ENCODE measurements around the gene APBA1.
"Not testable (repeated sequence)": the region's sequence is repeated elsewhere in the genome, so short reads cannot be mapped to it uniquely, and the experiment has no call there.

APBA1 gene

DNA sequence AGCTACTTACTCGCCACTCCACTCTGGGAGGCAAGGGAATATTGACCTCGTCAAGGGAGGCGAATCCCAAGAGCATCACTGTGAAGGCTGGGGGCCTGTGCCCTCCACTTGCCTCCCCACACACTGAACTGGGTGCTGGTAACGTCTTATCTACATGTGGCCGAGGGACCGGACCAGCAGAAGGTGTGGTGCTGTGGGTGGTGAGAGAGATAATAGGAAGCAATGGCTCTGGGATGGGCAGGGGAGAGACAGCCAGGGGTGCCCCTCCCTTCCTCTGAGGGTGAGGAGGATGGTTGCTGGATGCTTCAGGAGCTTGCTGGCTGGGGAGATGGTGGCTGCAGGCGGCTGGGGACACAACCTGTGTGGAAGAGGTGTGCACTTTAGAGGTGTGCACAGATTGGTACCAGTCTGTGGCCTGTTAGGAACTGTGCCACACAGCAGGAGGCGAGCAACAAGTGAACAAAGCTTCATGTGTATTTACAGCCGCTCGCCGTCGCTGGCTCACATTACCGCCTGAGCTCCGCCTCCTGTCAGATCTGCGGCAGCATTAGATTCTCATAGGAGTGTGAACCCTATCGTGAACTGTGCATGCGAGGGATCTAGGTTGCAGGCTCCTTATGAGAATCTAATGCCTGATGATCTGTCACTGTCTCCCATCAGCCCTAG lies 246.9 kb downstream of the APBA1 start:
- no peaks in the 10 kb centered on the region for H3K4me1 Mint-ChIP-seq
- no peak overlapping the region for H3K27ac Mint-ChIP-seq
- no peak overlapping the region for H3K4me3 Mint-ChIP-seq
- no peaks in the 10 kb centered on the region for H3K9me3 Mint-ChIP-seq
- no peak for DNase-seq
- no peaks in the 10 kb centered on the region for H3K36me3 Mint-ChIP-seq
- CTCF ChIA-PET: interaction anchor here (0.5 to 1.2 kb wide), 4 partner anchors 37 to 369 kb away, joined by 3 to 5 read pairs (median 3); no protein-coding TSS in a partner anchor
- peaks cover 10% of the 10 kb centered on the region for H3K27me3 Mint-ChIP-seq

DNA sequence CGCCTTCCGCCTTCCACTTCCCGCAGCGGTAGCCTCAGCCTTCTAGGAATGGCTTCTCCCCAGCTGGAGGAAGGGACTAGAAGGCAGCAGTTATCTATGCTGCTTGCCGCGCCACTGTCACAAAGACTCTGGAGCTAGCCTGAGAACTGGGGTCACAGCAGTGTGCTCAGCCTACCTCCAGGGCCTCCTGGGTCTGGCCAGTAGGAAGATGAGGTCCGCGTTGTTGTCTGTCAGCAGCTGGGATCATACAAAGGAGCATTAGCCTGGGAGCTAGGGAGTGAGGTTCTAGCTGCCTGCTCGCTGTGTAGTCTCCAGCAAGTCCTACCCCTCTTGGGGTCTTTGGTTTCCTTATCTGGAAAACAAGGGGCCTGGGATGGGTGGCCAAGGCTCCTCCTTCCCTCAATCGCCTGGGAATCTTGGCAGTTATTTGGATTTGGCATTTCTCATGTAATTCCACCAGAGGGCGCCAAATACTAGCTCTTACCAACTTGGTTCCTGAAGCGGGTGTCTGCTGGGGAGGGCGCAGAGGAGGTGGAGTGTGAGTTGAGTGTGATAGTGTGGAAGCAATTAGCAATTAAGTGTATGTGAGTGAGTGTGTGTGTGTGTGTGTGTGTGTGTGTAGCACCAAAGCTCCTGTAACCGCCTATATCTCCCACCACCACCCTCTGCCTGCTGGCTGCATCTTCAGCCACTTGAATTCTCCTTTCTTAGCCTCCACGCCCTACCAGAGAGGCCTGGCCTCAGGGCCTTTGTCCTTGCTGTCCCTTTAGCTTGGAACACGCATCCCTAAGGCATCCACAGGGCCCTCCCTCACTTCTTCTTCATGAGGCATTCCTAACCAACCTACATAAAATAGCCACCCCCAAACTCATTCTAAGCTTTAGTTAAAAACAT lies 250.0 kb downstream of the APBA1 start:
- peaks cover 15% of the 10 kb centered on the region for H3K27me3 Mint-ChIP-seq
- H3K27ac Mint-ChIP-seq: no peak overlapping the region
- CTCF ChIA-PET: interaction anchor here (0.8 to 5.0 kb wide), 25 partner anchors 12 to 689 kb away, joined by 3 to 67 read pairs (median 4); partner anchors contain the start of gene APBA1
- H3K4me3 Mint-ChIP-seq: no peak overlapping the region
- H3K9me3 Mint-ChIP-seq: no peaks in the 10 kb centered on the region
- H3K4me1 Mint-ChIP-seq: no peaks in the 10 kb centered on the region
- no peaks in the 10 kb centered on the region for H3K36me3 Mint-ChIP-seq
- peak; percentile 56 for DNase-seq

DNA sequence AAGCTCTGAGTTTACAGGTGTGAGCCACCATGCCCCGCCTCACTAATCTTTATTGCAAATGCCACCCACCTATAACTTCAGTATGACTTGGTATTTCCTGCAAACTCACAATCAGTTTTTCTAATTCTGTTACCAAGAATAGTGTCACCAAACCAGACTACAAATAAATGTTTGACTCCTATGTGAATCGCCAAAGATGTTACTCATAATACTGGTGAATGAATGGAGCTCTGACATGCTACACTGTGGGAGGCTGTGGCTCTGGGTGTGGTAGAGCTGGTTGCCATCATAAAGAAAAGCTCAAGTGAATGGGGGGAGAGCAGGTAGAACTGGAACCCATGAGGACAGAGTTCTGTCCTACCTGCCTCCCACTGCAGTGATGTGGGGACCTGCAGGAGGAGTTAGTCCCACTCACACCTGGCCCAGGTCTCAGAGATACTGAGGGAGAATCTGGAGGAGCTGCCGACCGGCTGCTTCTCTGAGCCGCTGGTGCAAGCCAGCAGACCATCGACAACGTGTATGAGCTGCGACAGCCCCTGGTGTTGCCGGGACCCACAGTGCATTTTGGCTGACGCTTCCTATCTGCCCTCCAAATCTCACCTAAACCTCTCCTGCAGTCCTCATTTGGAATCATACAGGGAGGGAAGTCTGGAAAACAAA lies 251.4 kb downstream of the APBA1 start:
- H3K4me3 Mint-ChIP-seq: no peak overlapping the region
- CTCF ChIA-PET: interaction anchor here (0.7 to 5.0 kb wide), 12 partner anchors 13 to 690 kb away, joined by 3 to 67 read pairs (median 6); partner anchors contain the start of gene APBA1
- DNase-seq: no peak
- H3K4me1 Mint-ChIP-seq: no peaks in the 10 kb centered on the region
- no peaks in the 10 kb centered on the region for H3K9me3 Mint-ChIP-seq
- peaks cover 15% of the 10 kb centered on the region for H3K27me3 Mint-ChIP-seq
- no peak overlapping the region for H3K27ac Mint-ChIP-seq
- H3K36me3 Mint-ChIP-seq: no peaks in the 10 kb centered on the region

DNA sequence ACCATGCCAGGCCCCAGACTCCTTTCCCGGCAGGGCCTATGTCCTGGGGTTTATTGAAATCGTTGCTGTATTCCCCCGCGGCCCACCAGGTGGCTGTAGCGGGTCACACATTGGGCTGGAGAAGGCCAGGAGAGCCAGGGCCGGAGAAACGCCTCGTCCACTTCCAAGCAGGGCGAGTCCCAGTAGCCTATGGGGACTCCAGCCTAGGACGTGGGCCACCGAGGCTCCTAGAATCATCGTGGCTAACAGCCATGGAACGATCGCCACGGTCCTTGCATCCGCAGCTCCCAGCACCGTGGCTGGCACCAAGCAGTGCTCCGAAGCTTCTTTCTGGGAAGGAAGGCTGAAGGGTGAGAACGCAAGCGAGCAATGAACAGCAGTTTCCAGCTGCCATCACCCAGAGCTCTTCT lies 259.4 kb downstream of the APBA1 start:
- no peak overlapping the region for H3K4me3 Mint-ChIP-seq
- no peak for DNase-seq
- H3K9me3 Mint-ChIP-seq: no peaks in the 10 kb centered on the region
- no peaks in the 10 kb centered on the region for H3K36me3 Mint-ChIP-seq
- CTCF ChIA-PET: no interaction called here
- H3K27ac Mint-ChIP-seq: no peak overlapping the region
- H3K27me3 Mint-ChIP-seq: peaks cover 19% of the 10 kb centered on the region
- no peaks in the 10 kb centered on the region for H3K4me1 Mint-ChIP-seq

DNA sequence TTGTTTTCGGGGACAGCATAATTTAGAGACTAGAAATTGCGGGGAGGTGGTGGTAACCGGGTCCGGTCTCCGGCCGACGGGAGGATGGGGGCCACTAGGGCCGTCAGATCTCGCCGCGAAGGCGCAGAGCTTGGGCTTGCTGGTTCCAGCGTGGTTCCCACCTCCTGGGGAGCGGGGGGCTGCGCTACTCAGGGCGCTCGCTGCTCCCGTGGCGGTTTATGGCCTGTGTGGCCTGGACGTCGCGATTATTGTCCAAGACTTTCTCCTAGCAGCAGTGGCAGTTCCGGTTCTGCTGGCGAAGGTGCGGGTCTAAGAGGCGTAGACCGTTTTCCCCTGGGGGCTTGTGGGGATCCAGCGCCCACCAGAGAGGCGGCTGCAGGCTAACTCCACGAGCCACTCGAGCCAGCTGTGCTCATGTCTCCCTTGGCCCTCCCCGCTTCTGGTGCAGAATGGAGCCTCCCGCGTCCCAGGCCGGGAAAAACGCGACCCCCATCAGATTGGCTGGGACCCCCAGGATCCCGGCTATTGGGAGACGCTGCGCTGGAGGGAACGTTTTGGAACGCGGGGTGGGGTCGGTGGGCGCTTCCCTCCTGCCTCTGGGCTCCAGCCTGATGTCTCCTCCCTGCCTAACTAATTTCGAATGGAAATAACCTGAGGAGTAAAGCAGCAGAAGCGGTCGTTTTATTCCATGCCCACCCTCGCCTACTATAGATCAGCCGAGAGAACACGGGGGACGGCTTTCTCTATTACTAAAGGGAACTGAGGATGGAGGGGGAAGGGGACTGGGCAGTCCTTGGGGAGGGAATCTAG lies 260.0 kb downstream of the APBA1 start:
- H3K27ac Mint-ChIP-seq: no peak overlapping the region

DNA sequence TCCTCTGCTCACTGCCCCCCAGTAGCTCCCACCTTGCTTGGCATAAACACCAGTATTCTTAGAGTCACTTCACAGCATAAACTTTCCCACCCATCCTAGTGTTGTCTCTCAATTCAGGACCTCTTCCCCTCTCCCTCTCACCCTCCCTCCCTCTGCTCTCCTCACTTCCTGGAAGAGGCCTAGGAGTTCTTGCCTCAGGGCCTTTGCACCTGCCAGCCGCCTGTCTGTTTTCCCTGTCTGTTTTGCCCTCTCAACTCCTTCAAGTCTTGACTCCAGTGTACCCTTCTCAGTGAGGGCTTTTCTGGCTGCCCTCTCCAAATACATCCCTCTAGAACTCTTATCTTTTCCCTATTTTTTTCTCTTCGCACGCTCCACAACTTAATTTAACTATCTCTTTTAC lies 260.9 kb downstream of the APBA1 start:
- Mint-ChIP-seq H3K36me3 (no peaks in the 10 kb centered on the region), H3K27ac (no peak overlapping the region), H3K27me3 (peaks cover 19% of the 10 kb centered on the region), H3K4me1 (no peaks in the 10 kb centered on the region), H3K9me3 (no peaks in the 10 kb centered on the region), H3K4me3 (no peak overlapping the region)
- no peak for DNase-seq
- CTCF ChIA-PET: no interaction called here

More for the DNA sequence above, 260.0 kb downstream of the APBA1 start:
- peaks cover 19% of the 10 kb centered on the region for H3K27me3 Mint-ChIP-seq
- no peaks in the 10 kb centered on the region for H3K9me3 Mint-ChIP-seq
- H3K36me3 Mint-ChIP-seq: no peaks in the 10 kb centered on the region
- H3K4me3 Mint-ChIP-seq: no peak overlapping the region
- no peak for DNase-seq
- CTCF ChIA-PET: no interaction called here
- no peaks in the 10 kb centered on the region for H3K4me1 Mint-ChIP-seq

DNA sequence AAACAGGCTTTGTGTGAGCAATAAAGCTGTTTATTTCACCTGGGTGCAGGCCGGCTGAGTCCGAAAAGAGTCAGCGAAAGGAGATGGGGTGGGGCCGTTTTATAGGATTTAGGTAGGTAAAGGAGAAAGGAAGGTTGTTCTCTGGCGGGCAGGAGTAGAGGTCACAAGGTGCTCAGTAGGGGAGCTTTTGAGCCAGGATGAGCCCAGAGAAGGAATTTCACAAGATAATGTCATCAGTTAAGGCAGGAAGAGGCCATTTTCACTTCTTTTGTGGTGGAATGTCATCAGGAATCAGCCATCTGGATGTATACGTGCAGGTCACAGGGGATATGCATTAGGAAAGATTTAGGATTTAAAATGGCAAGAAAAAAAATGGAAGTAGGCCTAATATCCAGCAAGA lies 262.2 kb downstream of the APBA1 start:
- CTCF ChIA-PET, H3K4me3 Mint-ChIP-seq, H3K9me3 Mint-ChIP-seq, H3K27ac Mint-ChIP-seq, H3K4me1 Mint-ChIP-seq, H3K36me3 Mint-ChIP-seq, DNase-seq: not testable (repeated sequence)
- H3K27me3 Mint-ChIP-seq: peaks cover 19% of the 10 kb centered on the region

DNA sequence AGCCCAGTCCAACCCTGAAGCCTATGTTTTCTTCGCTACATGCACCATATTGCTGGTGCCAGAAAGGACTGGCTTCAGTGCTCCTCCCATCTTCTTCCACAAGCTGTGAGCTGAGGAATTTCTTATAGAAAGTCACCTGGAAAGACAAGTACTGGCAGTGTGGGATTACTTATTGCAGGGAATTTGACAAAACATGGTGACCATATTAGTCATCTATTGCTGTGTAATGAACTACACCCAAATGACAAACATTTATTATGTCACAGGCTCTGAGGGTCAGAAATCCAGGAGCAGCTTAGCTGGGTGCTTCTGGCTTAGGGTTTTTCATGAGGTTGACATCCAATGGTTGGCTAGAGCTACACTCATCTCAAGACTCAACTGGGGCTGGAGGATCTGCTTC lies 271.7 kb downstream of the APBA1 start:
- H3K9me3 Mint-ChIP-seq: no peaks in the 10 kb centered on the region
- H3K27me3 Mint-ChIP-seq: peaks cover 9% of the 10 kb centered on the region
- no peak for DNase-seq
- H3K4me3 Mint-ChIP-seq: no peak overlapping the region
- H3K36me3 Mint-ChIP-seq: no peaks in the 10 kb centered on the region
- H3K4me1 Mint-ChIP-seq: no peaks in the 10 kb centered on the region
- no peak overlapping the region for H3K27ac Mint-ChIP-seq
- CTCF ChIA-PET: interaction anchor here (1.0 kb wide), 1 partner anchor 14 kb away, joined by 3 read pairs; no protein-coding TSS in a partner anchor

DNA sequence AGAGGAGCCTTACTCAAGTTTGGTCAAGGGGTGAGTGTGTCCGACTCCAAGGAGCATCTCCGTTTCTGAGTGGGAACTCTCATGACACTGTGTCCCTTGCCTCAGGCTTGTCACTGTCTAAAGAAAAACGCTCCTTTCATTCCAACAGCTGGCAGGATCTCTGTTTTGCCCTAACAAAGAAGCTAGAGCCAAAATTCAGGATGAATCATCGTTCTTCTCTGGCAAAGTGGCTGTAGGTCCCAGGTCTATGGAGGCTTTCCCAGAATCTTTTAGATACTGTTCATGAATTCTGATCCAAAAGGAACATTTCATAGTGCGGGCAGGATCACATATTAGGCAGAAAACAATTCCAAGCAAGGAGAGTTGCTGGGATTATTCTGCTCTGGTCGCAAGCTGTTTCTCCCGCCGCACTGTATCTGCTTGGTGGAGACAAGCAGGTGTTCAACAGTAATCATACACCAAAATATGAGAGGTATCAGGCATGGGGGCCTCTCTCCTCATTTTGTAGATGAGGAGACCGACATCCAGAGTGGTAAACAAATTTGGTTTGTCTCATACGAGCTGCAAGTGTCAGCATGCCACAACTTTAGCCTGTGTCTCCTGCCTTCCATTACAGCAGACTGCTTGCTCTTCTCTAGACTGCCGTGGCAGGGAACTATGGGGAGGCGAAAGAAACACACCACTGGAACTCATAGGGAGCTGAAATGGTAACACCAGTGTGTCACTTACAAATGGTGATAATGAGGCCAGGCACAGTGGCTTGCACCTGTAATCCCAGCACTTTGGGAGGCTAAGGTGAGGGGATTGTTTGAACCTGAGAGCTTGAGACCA lies 274.6 kb downstream of the APBA1 start:
- Mint-ChIP-seq H3K4me1 (no peaks in the 10 kb centered on the region), H3K27me3 (peaks cover 4% of the 10 kb centered on the region)
- CTCF ChIA-PET: no interaction called here

DNA sequence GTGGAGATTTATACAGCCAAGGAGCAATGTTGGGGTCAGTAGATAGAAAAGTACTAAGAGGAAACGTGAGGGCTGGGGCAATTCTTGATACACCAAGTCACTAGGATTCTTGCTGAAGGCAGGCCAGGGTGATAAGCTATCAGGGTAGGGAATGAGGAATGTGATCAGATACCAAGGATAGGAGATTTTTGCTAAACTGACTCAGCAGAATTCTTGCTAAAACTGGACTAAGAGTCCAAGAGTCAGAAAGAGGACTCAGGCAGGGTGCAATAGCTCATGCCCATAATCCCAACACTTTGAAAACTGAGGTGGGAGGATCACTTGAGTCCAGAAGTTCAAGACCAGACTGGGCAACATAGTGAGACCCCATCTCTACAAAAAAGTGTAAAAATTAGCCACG lies 275.4 kb downstream of the APBA1 start:
- Mint-ChIP-seq H3K27ac (no peak overlapping the region), H3K27me3 (peaks cover 8% of the 10 kb centered on the region), H3K9me3 (no peaks in the 10 kb centered on the region), H3K4me3 (no peak overlapping the region), H3K4me1 (no peaks in the 10 kb centered on the region), H3K36me3 (no peaks in the 10 kb centered on the region)
- DNase-seq: no peak
- CTCF ChIA-PET: no interaction called here

More for the DNA sequence above, 274.6 kb downstream of the APBA1 start:
- H3K9me3 Mint-ChIP-seq: no peaks in the 10 kb centered on the region
- H3K36me3 Mint-ChIP-seq: no peaks in the 10 kb centered on the region
- no peak for DNase-seq
- H3K4me3 Mint-ChIP-seq: no peak overlapping the region
- no peak overlapping the region for H3K27ac Mint-ChIP-seq

DNA sequence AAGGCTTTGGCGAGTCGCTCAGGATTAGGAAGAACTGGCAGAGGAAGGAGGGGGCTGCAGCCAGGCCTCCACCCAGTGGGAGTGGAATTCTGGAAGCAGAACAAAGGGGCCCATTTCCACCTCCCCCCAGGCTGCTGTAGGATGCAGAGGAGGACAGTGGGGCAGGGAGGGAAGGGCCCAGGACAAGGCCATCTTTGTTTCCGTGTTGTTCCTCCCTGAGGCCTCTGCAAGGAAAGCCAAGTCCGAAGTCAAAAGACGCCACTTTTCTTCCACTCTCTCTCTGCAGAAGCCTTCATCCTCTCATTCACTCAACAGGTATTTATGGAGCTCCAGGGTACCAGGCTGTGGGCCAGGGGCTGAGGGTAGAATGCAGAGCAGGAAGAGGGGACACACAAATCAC lies 276.5 kb downstream of the APBA1 start:
- CTCF ChIA-PET: no interaction called here
- Mint-ChIP-seq H3K27me3 (peaks cover 8% of the 10 kb centered on the region), H3K4me3 (no peak overlapping the region), H3K9me3 (no peaks in the 10 kb centered on the region), H3K27ac (no peak overlapping the region), H3K36me3 (no peaks in the 10 kb centered on the region), H3K4me1 (no peaks in the 10 kb centered on the region)
- DNase-seq: no peak

DNA sequence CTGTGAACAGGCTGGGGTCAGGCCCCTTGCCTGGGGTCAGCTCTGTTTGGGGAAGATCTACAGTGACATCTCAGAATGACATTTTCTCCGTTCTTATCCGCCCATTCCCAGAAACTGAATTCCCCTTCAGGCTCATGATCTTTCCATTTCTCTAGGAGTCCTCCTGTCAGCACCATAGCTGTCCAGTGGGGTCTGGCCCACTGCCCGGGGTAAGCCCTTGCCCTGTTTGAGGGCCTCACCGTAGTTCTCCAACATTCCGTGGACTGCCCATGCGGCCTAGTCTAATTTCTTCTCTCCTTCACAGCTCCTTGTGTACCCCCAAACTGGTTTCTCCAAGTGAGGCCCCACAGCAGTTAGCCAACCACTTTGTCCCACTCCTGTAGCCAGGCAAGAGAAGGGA lies 278.7 kb downstream of the APBA1 start:
- DNase-seq: no peak
- CTCF ChIA-PET: interaction anchor here (1.1 kb wide), 1 partner anchor 28 kb away, joined by 4 read pairs; no protein-coding TSS in a partner anchor
- H3K27me3 Mint-ChIP-seq: peaks cover 17% of the 10 kb centered on the region
- no peaks in the 10 kb centered on the region for H3K36me3 Mint-ChIP-seq
- H3K9me3 Mint-ChIP-seq: no peaks in the 10 kb centered on the region
- no peaks in the 10 kb centered on the region for H3K4me1 Mint-ChIP-seq
- no peak overlapping the region for H3K4me3 Mint-ChIP-seq
- no peak overlapping the region for H3K27ac Mint-ChIP-seq

DNA sequence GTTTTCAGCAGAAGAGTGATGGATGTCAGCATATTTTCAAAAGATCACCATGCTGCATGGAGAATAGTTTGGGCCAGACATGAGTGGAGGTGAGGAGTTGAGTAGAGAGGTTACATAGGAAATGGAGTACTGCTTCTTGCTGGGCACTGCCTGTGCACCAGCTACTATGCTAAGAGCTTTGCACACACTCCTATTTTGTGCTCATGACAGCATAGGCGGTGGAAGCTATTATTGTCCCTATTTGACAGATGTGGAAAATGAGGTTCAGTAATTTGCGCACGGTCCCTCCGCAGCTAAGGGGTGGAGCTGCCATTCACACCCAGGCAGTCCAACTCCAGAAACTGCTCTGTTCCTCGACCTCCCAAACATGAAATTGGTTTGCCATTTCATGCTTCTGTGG lies 279.3 kb downstream of the APBA1 start:
- Mint-ChIP-seq H3K27me3 (peaks cover 21% of the 10 kb centered on the region), H3K27ac (no peak overlapping the region), H3K36me3 (no peaks in the 10 kb centered on the region), H3K4me3 (no peak overlapping the region), H3K4me1 (no peaks in the 10 kb centered on the region), H3K9me3 (no peaks in the 10 kb centered on the region)
- DNase-seq: no peak
- CTCF ChIA-PET: interaction anchor here (1.1 kb wide), 1 partner anchor 29 kb away, joined by 4 read pairs; no protein-coding TSS in a partner anchor
